GM18517 (cell line): ENCODE data around the gene NDRG2.
A peak's percentile ranks its signal among the peaks of the same experiment; 100 is the strongest.

Experiments
- ATAC-seq: cut with Tn5 transposase; IDR thresholded peaks from one replicate; pipeline ENCODE4 v1.9.1; 2021; ENCODE audit warnings: mild to moderate bottlenecking, moderate library complexity; ENCODE audit not compliant: unreplicated experiment

NDRG2 gene

GRCh38 chr14:20973501-20973900 lies 51.4 kb downstream of the NDRG2 start:
- ATAC-seq: no peak

- ATAC-seq: peak; percentile 31
Measured at GRCh38 chr14:20971705-20972021, 53.2 kb downstream of the NDRG2 start.

- peak; percentile 80 for ATAC-seq
Measured at GRCh38 chr14:20970983-20971704, 53.7 kb downstream of the NDRG2 start.

- ATAC-seq: peak; percentile 8
Measured at GRCh38 chr14:20970647-20970982, 54.2 kb downstream of the NDRG2 start.

GRCh38 chr14:20969336-20969735 lies 55.5 kb downstream of the NDRG2 start:
- ATAC-seq: no peak
